SH-SY5Y (cell line): ENCODE data around the gene FMNL3.
"Not testable (repeated sequence)": the region's sequence is repeated elsewhere in the genome, so short reads cannot be mapped to it uniquely, and the experiment has no call there.

Experiments
- GATA2 ChIP-seq: IDR thresholded peaks from 2 replicates; pipeline ENCODE4 v1.6.1; 2011; ENCODE audit warnings: mild to moderate bottlenecking, low read depth, low read length
- GATA3 ChIP-seq: IDR thresholded peaks from 2 replicates; pipeline ENCODE4 v1.6.1; 2011; ENCODE audit warnings: low read depth, mild to moderate bottlenecking, low read length, moderate library complexity

FMNL3 gene

DNA sequence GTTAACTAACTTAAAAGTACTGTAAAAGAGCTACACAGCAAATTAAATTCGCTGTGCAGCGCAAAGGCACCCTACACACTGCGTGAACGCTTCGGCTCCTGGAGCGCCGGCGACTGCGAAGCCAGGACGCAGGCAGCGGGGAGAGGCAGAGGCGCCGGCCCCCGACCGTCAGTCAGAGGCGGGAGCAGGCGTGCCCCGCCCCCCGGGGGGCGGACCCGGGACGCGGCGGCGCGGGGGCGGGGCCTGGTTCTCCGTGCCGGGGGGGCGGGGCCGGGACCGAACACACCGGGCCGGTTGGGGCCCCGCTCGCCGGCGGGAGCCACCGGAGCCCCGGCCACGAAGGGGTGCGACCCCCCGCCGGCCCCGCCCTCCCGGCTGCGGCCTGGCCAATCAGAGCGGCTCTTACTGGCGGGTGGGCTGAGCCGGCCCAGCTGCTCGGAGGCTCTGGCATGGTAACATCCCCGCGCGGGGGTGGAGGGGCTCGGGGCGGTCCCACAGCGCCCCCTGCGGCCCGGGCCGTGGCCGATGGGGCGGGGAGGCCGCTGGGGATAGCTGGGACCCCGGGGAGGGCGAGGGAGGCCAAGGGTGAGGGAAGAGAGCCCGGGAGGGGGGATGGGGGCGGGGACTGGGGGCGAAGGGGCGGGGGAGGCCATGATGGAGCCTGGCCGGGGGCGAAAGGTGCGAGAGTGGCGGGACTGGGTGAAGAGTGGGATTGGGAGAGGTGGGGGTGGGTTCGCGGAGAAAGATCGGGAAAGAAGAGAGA is 83.9 kb downstream of the FMNL3 start, which contains the start of gene PRPF40B:
TSS of gene PRPF40B (plus strand) at position 420 of the 763 bp plus-strand sequence. CDS start at position 450, 30 bp downstream.
- TF ChIP-seq GATA3 = no peak
- no peak for TF ChIP-seq GATA2

DNA sequence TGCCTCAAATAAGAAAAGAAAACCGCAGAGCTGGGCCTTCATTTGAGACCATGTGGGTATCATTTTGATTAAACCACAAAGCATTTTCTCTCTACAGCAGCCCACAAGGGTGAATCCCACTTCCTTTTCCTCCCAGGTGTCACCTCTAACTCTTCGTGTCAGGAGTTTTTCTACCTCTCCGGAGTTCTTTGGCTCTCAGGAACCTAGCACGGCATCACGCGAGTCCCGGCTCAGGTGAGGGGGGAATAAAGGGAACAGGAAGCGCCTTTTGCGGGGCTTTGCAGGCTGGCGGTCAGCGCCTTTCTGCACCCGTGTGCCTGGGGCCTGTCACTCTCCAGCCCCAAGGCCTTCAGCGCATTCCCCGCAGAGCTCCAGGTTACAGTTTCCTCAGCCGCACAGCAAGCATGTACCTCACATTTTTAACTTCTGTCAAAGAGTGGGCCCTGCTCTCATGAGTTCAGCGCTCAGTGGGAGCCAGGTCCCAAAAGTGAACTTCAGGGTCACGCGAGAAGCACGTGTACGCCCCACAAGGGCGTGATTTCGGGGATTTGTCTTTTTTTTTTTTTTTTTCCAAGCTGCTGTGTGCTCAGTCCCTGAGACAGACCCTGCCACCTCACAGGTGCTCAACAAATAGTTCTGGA is 84.6 kb downstream of the FMNL3 start:
- TF ChIP-seq GATA3 = no peak
- no peak for TF ChIP-seq GATA2

DNA sequence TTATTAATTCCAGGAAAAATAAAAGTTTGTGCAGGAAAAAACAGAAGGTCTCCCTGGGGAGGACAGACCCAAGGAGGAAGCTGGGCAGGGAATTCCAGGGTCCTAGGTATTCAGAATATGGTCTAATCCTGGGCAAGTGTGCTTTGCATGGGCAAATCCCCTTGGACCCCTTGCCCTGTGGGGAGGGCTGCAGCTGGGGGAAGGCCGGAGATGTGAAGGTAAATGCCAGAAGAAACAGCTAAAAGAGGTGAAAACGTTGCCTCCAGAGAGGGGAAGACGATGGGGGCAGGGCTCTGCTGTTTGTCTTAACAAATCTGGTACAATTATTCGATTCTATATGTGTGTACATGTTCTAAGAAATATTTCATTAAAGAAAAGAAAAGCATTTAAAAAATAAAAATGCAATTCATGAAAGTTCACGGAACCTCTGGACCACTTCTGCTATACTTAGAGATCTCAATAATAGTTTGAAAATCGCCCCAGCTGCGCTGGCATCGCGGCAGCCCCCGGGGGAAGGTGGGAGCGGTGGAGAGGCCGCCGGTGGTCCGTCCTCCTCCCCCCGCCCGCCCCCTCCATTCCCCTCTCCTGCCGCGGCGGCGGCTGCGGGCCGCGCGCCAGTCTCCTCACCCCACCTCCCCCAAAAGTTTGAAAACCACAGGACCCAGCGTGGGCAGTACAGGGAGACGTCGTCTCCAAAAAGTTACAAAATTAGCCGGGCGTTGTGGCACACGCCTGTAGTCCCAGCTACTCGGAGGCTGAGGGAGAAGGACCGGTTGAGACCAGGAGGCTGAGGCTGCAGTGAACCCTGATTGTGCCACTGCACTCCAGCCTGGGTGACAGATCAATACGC is 85.3 kb downstream of the FMNL3 start:
- no peak for TF ChIP-seq GATA3
- TF ChIP-seq GATA2 = no peak

DNA sequence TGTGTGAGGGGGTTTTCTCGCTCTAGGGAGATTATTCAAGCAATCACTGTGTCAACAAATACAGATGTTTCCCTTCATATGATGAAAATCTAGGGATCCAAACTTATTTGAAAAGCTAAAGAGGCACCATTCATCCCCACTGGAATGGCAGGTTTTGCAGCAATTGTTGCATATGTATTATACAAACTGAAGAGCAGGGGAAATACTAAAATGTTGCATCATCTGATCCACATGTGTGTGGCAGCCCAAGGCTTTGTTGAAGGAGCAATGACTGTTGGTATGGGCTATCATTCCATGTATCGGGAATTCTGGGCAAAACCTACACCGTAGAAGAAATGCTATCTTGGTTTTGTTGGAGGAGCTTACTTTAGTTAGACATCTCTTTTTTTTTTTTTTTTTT is 87.9 kb downstream of the FMNL3 start:
- TF ChIP-seq GATA2 = no peak
- TF ChIP-seq GATA3 = no peak

DNA sequence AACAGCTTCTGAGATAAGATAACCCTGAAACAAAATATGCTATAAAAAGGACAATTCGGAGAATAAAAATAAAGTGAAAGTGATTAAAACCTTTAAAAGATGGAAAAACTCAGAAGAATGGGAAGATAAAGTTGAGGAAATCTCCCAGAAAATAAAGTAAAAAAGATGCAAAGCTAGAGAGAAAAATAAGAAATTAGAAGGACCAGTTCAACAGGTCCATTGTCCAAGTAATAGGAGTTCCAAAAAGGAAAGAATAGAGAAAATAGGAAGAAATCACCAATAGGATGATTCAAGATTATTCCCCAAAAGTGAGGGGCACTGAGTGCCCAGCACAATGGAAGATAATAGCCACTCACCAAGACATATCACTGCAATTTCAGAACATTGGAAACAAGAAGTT is 88.6 kb downstream of the FMNL3 start:
- TF ChIP-seq GATA3 (no peak), GATA2 (no peak)

DNA sequence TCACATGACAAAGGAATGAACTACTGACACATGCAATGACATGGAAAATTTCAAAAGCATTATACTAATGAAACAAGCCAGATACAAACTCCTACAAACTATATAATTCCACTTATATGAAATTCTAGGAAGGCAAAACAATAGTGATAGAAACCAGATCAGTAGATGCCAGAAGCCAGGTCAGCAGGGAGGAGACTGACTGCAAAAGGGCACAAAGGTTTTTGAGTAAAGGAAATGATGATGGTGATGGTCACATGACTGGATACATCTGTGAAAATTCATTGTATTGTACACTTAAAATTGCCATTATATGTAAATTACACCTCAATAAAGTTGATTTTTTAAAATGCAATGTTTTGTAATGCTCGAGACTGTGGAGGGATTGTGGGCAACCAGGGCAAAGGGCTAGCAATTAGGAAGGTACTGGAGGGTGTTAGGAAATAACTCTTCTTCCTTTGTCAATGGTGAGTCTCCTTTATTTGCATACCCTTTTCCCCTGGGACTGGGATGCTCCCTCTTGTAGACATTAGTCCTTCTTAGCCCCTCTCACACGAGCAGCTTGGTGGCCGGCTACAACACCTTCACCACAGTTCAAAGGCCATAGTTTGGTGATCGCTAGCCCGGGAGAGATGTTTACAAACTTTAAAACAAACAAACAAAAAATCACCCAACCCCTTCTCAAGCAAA is 90.5 kb downstream of the FMNL3 start:
- TF ChIP-seq GATA3 = no peak
- TF ChIP-seq GATA2 = no peak

DNA sequence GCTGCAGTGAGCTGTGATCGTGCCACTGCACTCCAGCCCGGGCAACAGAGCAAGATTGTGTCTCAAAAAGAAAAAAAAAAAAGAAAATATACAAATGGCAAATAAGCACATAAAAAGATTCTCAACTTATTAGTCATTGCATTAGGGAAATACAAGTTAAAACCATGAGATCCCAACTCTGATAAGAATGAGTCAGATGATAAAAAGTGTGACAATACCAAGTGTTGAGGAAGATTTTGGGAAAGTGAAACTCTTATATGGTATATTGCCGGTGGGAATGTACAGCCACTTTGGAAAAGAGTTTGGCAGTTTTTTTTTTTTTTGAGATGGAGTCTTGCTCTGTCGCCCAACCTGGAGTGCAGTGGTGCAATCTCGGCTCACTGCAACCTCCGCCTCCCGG is 91.5 kb downstream of the FMNL3 start:
- TF ChIP-seq GATA2 = no peak
- TF ChIP-seq GATA3 = no peak

DNA sequence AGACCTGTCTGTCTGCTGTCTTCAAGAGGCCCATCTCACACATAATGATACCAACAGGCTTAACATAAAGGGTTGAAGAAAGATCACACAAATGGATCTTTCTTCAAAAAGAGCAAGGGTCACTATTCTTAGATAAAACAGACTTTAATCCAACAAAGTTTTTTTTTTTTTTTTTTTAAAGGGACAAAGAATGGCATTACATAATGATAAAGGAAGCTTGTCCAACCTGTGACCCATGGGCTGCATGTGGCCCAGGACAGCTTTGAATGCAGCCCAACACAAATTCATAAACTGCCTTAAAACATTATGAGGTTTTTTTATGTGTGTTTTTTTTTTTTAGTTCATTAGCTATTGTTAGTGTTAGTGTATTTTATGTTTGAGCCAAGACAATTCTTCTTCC is 95.0 kb downstream of the FMNL3 start:
- no peak for TF ChIP-seq GATA2
- no peak for TF ChIP-seq GATA3

DNA sequence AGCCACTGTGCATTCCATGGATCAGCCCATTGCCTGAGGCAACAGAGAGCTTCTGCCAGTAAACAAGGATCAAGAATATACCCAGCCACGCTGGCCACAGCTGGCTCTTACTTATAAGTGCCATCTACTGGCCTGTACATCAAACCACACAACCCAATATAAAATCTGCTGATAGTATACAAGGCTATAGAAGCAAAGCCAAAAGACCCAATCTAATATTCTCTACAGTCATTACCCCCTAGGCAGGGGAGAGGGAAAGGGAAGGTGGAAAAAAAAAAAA is 97.4 kb downstream of the FMNL3 start:
- TF ChIP-seq GATA2 (no peak), GATA3 (no peak)

DNA sequence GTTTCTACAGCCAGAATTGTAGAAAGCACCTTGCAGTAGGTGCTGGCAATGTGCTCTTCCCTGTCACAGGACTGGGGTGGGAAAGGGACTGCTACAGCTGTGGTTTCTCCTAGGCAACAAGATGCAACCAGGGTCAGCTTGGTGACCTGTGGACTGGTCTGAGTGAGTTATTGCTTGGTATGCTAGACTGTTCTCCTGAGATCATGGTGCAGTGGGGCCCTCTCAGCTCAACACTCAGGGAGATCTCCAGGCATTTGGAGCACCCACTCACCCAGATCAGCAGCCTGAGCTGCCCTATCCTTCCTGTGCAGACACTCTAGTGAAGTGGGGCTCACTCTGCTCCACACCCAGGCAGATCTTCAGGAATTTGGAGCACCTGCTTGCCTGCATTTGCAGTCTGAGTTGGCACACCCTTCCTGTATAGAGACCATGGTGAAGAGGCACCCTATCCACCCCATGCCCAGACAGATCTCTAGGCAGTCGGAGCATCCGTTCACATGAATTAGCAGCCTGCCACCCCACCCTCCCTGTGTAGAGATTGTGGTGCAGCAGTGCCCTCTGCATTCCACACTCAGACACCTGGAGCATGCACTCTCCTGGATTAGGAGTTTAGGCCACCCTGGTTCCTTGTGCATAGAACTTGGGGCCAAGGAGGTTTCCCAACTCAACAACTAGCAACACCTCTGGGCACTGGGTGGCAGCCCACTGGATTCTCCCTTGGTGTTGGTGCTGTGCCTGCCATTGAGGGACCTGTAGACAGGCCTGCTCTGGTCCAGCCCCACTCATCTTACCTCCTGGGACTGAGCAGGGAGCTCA is 97.9 kb downstream of the FMNL3 start:
- TF ChIP-seq GATA3 (no peak), GATA2 (no peak)

DNA sequence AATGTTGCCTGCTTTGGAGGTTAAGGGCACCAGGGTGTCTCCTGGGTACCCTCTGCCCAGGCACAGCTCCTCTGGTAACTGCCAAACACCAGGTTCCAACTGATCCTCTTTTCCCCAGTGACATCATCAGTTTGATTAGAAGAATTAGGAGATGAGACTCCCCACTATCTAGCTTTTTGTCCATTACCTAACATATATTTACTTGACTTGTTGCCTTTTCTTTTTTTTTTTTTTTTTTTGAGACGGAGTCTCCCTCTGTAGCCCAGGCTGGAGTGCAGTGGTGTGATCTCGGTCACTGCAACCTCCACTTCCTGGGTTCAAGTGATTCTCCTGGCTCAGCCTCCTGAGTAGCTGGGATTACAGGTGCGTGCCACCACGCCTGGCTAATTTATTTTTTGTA is 101.7 kb downstream of the FMNL3 start, which contains the start of gene FAM186B:
TSS of gene FAM186B (minus strand) at position 101 of the 400 bp plus-strand sequence. CDS start 162 bp downstream, outside the sequence.
- TF ChIP-seq GATA3, GATA2: not testable (repeated sequence)

DNA sequence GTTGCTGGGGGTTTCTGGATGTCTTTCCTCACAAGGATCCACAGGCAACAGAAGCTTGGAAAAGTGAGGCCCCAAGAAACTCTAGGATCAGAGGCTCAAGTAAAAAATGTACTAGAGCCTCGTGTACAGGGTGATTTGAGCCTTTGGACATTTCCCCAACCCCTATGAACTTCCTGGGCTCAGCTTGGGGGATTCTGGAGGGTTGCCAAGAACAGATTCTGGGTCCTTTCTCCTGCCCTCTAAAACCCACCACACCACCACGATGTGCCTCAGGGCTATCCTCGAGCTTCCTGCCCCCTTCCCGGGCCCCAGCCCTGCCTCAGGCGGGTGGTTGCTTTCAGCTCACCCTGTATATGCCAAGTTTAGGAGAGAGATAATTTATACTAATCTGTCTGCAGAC is 102.3 kb downstream of the FMNL3 start:
- TF ChIP-seq GATA2 = no peak
- no peak for TF ChIP-seq GATA3

DNA sequence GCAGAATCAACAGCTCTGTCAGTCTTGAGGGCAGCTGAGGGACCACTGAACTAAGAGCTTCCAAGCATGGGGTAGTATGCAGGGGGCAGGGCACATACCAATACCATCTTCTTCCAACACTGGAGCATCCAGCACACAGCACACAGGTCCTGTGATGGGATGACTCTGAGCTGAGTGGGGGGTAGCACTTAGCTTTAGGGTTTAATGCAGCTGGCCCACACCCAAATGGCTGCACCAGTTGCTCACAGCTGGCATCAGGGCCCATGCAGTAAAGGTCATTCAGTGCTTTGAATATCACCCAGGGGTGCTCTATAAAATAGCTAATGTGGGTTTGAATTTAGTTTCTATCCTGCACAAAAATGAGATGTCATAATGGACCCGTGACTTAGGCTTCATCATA is 103.5 kb downstream of the FMNL3 start:
- no peak for TF ChIP-seq GATA2

DNA sequence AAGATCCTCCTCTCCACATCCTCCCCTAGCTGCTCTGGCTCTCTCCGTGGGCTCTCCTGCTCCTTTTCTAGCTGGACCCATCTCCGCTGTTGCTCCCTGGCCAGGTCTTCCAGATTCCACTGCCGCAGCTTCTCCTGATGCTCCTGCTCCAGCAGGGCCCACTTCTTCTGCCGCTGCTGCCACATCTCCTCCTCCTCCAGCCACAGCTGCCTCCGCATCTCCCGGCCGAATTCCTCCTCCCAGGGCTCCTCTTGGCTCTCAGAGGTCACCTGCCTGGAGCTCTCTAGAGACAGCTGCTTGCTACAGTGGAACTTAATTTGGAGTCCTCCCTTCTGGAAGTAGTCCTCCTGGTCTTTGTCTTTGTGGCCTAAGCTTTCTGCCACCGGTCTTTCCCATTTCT is 107.2 kb downstream of the FMNL3 start:
- TF ChIP-seq GATA2 (no peak), GATA3 (no peak)
